PFSK-1 (cell line): ENCODE results near the gene RIBC1.

Experiments
- POLR2AphosphoS5 ChIP-seq: IDR thresholded peaks from 2 replicates; pipeline ENCODE4 v1.6.1; 2012; ENCODE audit warnings: low read depth, mild to moderate bottlenecking, control low read depth, low read length, moderate library complexity
- TAF1 ChIP-seq: IDR thresholded peaks from 2 replicates; pipeline ENCODE4 v1.6.1; 2012; ENCODE audit warnings: low read length, control low read depth, borderline replicate concordance; ENCODE audit not compliant: insufficient read depth
- TF ChIP-seq, protein P1 (sequence below), 2 experiments: IDR thresholded peaks; 2 replicates each; pipeline versions ENCODE4 v1.6.1 to v1.8.0; 2011 to 2012; ENCODE audit warnings: low read depth in 2 of 2, low read length in 2 of 2, control low read depth in 1 of 2, inconsistent platforms in 1 of 2, mild to moderate bottlenecking in 1 of 2, moderate library complexity in 1 of 2; ENCODE audit not compliant: insufficient read depth in 1 of 2

- TF ChIP-seq POLR2AphosphoS5 = no peak
- no peak for TF ChIP-seq TAF1
- TF ChIP-seq, protein P1, sequence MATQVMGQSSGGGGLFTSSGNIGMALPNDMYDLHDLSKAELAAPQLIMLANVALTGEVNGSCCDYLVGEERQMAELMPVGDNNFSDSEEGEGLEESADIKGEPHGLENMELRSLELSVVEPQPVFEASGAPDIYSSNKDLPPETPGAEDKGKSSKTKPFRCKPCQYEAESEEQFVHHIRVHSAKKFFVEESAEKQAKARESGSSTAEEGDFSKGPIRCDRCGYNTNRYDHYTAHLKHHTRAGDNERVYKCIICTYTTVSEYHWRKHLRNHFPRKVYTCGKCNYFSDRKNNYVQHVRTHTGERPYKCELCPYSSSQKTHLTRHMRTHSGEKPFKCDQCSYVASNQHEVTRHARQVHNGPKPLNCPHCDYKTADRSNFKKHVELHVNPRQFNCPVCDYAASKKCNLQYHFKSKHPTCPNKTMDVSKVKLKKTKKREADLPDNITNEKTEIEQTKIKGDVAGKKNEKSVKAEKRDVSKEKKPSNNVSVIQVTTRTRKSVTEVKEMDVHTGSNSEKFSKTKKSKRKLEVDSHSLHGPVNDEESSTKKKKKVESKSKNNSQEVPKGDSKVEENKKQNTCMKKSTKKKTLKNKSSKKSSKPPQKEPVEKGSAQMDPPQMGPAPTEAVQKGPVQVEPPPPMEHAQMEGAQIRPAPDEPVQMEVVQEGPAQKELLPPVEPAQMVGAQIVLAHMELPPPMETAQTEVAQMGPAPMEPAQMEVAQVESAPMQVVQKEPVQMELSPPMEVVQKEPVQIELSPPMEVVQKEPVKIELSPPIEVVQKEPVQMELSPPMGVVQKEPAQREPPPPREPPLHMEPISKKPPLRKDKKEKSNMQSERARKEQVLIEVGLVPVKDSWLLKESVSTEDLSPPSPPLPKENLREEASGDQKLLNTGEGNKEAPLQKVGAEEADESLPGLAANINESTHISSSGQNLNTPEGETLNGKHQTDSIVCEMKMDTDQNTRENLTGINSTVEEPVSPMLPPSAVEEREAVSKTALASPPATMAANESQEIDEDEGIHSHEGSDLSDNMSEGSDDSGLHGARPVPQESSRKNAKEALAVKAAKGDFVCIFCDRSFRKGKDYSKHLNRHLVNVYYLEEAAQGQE (IDR thresholded peaks at IDR 0.05; ENCODE audit: insufficient read depth in 1 of 2, low read depth in 2 of 2, low read length in 2 of 2) = no peak
Measured at GRCh38 chrX:53421125-53421524, 1.5 kb upstream of the RIBC1 start.
